OCI-LY7 (cell line): ENCODE data around the gene KANK2. TPM values are rescaled to one million over a fixed set of nuclear protein-coding genes. Genes with fewer than 3 reads are reported as not detected.
A peak's percentile ranks its signal among the peaks of the same experiment; 100 is the strongest.

Experiments
- BruUV-seq: library from RNA; stranded (reverse); fragments of 400-500 nt; replicated peaks from 2 replicates; lab custom pipeline; 2021; lab: Mats Ljungman, UMichigan
- CTCF ChIA-PET: fragments of 300-600 bp; sonication (Branson Sonifier 250); formaldehyde crosslinking; loops from one replicate; lab custom pipeline; 2022; ENCODE audit warnings: antibody characterized with exemption; ENCODE audit not compliant: unreplicated experiment; lab: Charles Lee
- POLR2A ChIA-PET: fragments of 300-600 bp; sonication (Branson Sonifier 250); formaldehyde crosslinking; loops from one replicate; lab custom pipeline; 2022; ENCODE audit warnings: antibody characterized with exemption; lab: Charles Lee
- DNase-seq: peaks from one replicate; pipeline ENCODE4 v3.0.0-alpha.2; 2015; ENCODE audit warnings: low spot score
- H2AFZ ChIP-seq: fragments of 200-600 bp; sonication (generic), shearing (Covaris generic); 2 replicates; pipeline ENCODE4 v1.6.1; 2014; ENCODE audit warnings: mild to moderate bottlenecking, antibody characterized with exemption, low read length, moderate library complexity
- H3K27ac ChIP-seq: fragments of 200-600 bp; sonication (generic); 2 replicates; pipeline ENCODE4 v1.5.1; 2014; ENCODE audit warnings: mixed run types, low read depth, mild to moderate bottlenecking, moderate library complexity, low read length, inconsistent platforms; ENCODE audit not compliant: poor library complexity, severe bottlenecking
- H3K36me3 ChIP-seq: fragments of 200-600 bp; sonication (generic); 2 replicates; pipeline ENCODE4 v1.6.1; 2014; ENCODE audit warnings: mild to moderate bottlenecking, antibody characterized with exemption, low read length, moderate library complexity, mixed read lengths; ENCODE audit not compliant: insufficient read depth
- H3K4me1 ChIP-seq: fragments of 200-600 bp; sonication (generic); 2 replicates; pipeline ENCODE4 v1.5.1; 2014; ENCODE audit warnings: mild to moderate bottlenecking, low read length; ENCODE audit not compliant: insufficient read depth, poor library complexity, severe bottlenecking
- H3K4me2 ChIP-seq: fragments of 200-600 bp; sonication (generic); 2 replicates; pipeline ENCODE4 v1.6.1; 2014; ENCODE audit warnings: mild to moderate bottlenecking, low read length
- H3K4me3 ChIP-seq: fragments of 200-600 bp; sonication (generic); 2 replicates; pipeline ENCODE4 v1.5.1; 2014; ENCODE audit warnings: mild to moderate bottlenecking, low read depth, low read length; ENCODE audit not compliant: poor library complexity, severe bottlenecking
- H3K79me2 ChIP-seq: fragments of 200-600 bp; sonication (generic); 2 replicates; pipeline ENCODE4 v1.6.1; 2016; ENCODE audit warnings: low read depth, mild to moderate bottlenecking, low read length, moderate library complexity, mixed read lengths; ENCODE audit not compliant: insufficient read depth
- H3K9me2 ChIP-seq: fragments of 200-600 bp; sonication (generic); 2 replicates; pipeline ENCODE4 v1.6.1; 2016; ENCODE audit warnings: mild to moderate bottlenecking, low read length, mixed read lengths; ENCODE audit not compliant: insufficient read depth
- H3K9me3 ChIP-seq: fragments of 200-600 bp; sonication (generic); 2 replicates; pipeline ENCODE4 v1.6.1; 2014; ENCODE audit warnings: mild to moderate bottlenecking, mixed run types, low read length, mixed read lengths
- H4K20me1 ChIP-seq: fragments of 200-600 bp; sonication (generic); 2 replicates; pipeline ENCODE4 v1.6.1; 2014; ENCODE audit warnings: mild to moderate bottlenecking, antibody characterized with exemption, low read length, moderate library complexity, mixed read lengths; ENCODE audit not compliant: insufficient read depth
- CTCF ChIP-seq: fragments of 200-600 bp; sonication (generic); conservative IDR thresholded peaks from 2 replicates; pipeline ENCODE4 v1.5.1; 2014; ENCODE audit warnings: mild to moderate bottlenecking, antibody characterized with exemption, low read length, moderate library complexity, mixed read lengths
- EZH2phosphoT487 ChIP-seq: fragments of 200-600 bp; sonication (generic); IDR thresholded peaks from 2 replicates; pipeline ENCODE4 v1.6.1; 2018; ENCODE audit warnings: low read depth, borderline replicate concordance, mild to moderate bottlenecking, mixed run types, antibody characterized with exemption, low read length, moderate library complexity, mixed read lengths
- intact Hi-C: fragments of 100-400 bp; cut with micrococcal nuclease; formaldehyde crosslinking; loops from one replicate; pipeline ENCODE4 v1.10.0; 2022; ENCODE audit not compliant: unreplicated experiment
- total RNA-seq, 2 experiments: library from RNA; depleted of rRNA in 1 of 2; stranded (reverse); fragments of >200 nt in 1 of 2; shearing (Covaris generic) in 1 of 2; gene quantifications; 2 replicates each; pipeline ENCODE4 v1.2.3, GENCODE V29; 2014 to 2022

KANK2 gene
- total RNA-seq, 2 experiments from 2014 or later, result 174 to 186 TPM

- DNase-seq, result no peak
- Histone ChIP-seq H3K4me1 (peaks cover 29% of the 10 kb centered on the region), H3K4me2 (no peak overlapping the region), H3K36me3 (0 out of 2 replicates have a peak, but pooled peaks cover 8% of the 10 kb centered on the region), H3K4me3 (no peak overlapping the region), H4K20me1 (no peaks in the 10 kb centered on the region), H3K79me2 (no peaks in the 10 kb centered on the region), H2AFZ (no peak overlapping the region), H3K9me2 (no peaks in the 10 kb centered on the region), H3K9me3 (no peaks in the 10 kb centered on the region), H3K27ac (no peak overlapping the region)
- BruUV-seq, result no TSS peak
- intact Hi-C loops, result no loop called here
- ChIA-PET POLR2A (interaction anchor here (0.6 kb wide), 1 partner anchor 272 kb away, joined by 3 read pairs; no protein-coding TSS in a partner anchor), CTCF (no interaction called here)
- TF ChIP-seq EZH2phosphoT487 (no peak), CTCF (no peak)
Observed at GRCh38 chr19:11208561-11209471, 11.5 kb upstream of the KANK2 start.

GRCh38 chr19:11205939-11206570 is 8.7 kb upstream of the KANK2 start:
- POLR2A ChIA-PET, result interaction anchor here (0.6 kb wide), 2 partner anchors 22 to 72 kb away, joined by 3 to 4 read pairs; no protein-coding TSS in a partner anchor
- H3K4me3 ChIP-seq, result no peak overlapping the region
- no peak overlapping the region for H2AFZ ChIP-seq
- no TSS peak for BruUV-seq
- no peak for TF ChIP-seq EZH2phosphoT487
- TF ChIP-seq CTCF, result no peak
- H3K36me3 ChIP-seq, result 0 out of 2 replicates have a peak, but pooled peaks cover 8% of the 10 kb centered on the region
- intact Hi-C loops, result no loop called here
- H3K9me3 ChIP-seq, result no peaks in the 10 kb centered on the region
- CTCF ChIA-PET, result no interaction called here
- no peaks in the 10 kb centered on the region for H3K9me2 ChIP-seq
- H3K4me2 ChIP-seq, result peak overlapping the region; percentile 26
- no peaks in the 10 kb centered on the region for H3K79me2 ChIP-seq
- peak overlapping the region; percentile 80 for H3K27ac ChIP-seq
- no peaks in the 10 kb centered on the region for H4K20me1 ChIP-seq
- DNase-seq, result peak; percentile 85
- peaks cover 37% of the 10 kb centered on the region for H3K4me1 ChIP-seq
